Endothelial cell of umbilical vein (primary cell): ENCODE data around the gene CEP97.

ENCODE experiments used
- CTCF ChIP-seq, 2 donors: IDR thresholded peaks; 1 replicate in 1 of 2; 2 replicates in 1 of 2; pipeline ENCODE4 v1.5.1; 2011; ENCODE audit warnings: low read length in 2 of 2, mild to moderate bottlenecking in 2 of 2, moderate library complexity in 2 of 2, control low read depth in 1 of 2, inconsistent platforms in 1 of 2, low read depth in 1 of 2; ENCODE audit not compliant: insufficient read depth in 1 of 2; ENCODE audit errors: extremely low read depth in 1 of 2
- MAX ChIP-seq: IDR thresholded peaks from 2 replicates; pipeline ENCODE4 v1.6.1; 2011; ENCODE audit not compliant: insufficient read depth, insufficient read length
- POLR2A ChIP-seq: IDR thresholded peaks from 2 replicates; pipeline ENCODE4 v1.6.1; 2012; ENCODE audit warnings: low read depth, mild to moderate bottlenecking, control low read depth, low read length

GRCh38 chr3:101722394-101723173, 1.8 kb upstream of the CEP97 start:
- TF ChIP-seq MAX = no peak
- no peak for TF ChIP-seq POLR2A
- no peak for TF ChIP-seq CTCF (IDR thresholded peaks at IDR 0.05; ENCODE audit: extremely low read depth in 1 of 2, insufficient read depth in 1 of 2, low read depth in 1 of 2, low read length in 2 of 2)
